IgD-negative memory B cell (primary cell): Measurements from ENCODE around the gene ATAD3A. TPM values are rescaled to one million over a fixed set of nuclear protein-coding genes. Genes with fewer than 3 reads are reported as not detected.
"Not testable (repeated sequence)": the region's sequence is repeated elsewhere in the genome, so short reads cannot be mapped to it uniquely, and the experiment has no call there.

ENCODE experiments used
- H3K27ac Mint-ChIP-seq, 3 donors: one replicate each; pipeline ENCODE4 v1.8.0; 2020 to 2022; ENCODE audit warnings: mild to moderate bottlenecking in 3 of 3, mixed read lengths in 3 of 3, moderate library complexity in 1 of 3
- H3K27me3 Mint-ChIP-seq: one replicate; pipeline ENCODE4 v1.8.0; 2021; ENCODE audit warnings: mixed read lengths
- H3K36me3 Mint-ChIP-seq: one replicate; pipeline ENCODE4 v1.8.0; 2020; ENCODE audit warnings: mild to moderate bottlenecking, mixed read lengths
- H3K4me1 Mint-ChIP-seq, 3 donors: one replicate each; pipeline ENCODE4 v1.8.0; 2020 to 2022; ENCODE audit warnings: mixed read lengths in 3 of 3, mild to moderate bottlenecking in 1 of 3
- H3K4me3 Mint-ChIP-seq, 4 donors: one replicate each; pipeline ENCODE4 v1.8.0; 2020 to 2022; ENCODE audit warnings: mild to moderate bottlenecking in 4 of 4, mixed read lengths in 4 of 4, moderate library complexity in 3 of 4
- H3K9me3 Mint-ChIP-seq, 3 donors: one replicate each; pipeline ENCODE4 v1.8.0; 2020 to 2021; ENCODE audit warnings: mixed read lengths in 3 of 3, mild to moderate bottlenecking in 1 of 3
- polyA plus RNA-seq: library from polyadenylated mRNA; unstranded; fragments of 300-500 nt; fragmentation: Illumina TruSeq; gene quantifications from one replicate; pipeline ENCODE4 v1.2.3, GENCODE V29; 2021

Gene ATAD3A
- polyA plus RNA-seq, 1 donor from 2014 or later = 12.8 TPM

- Mint-ChIP-seq H3K4me1 (peaks cover 0 to 1% (median 0%) of the 10 kb centered on the region in 3 donors), H3K4me3 (no peak overlapping the region), H3K27me3 (no peaks in the 10 kb centered on the region), H3K9me3 (no peaks in the 10 kb centered on the region), H3K27ac (no peak overlapping the region), H3K36me3 (peaks cover 6% of the 10 kb centered on the region)
Observed at GRCh38 chr1:1482856-1483255, 29.1 kb upstream of the ATAD3A start.

GRCh38 chr1:1483714-1484113 lies 28.2 kb upstream of the ATAD3A start:
- Mint-ChIP-seq H3K27me3 (no peaks in the 10 kb centered on the region), H3K4me1 (peaks cover 0 to 1% (median 0%) of the 10 kb centered on the region in 3 donors), H3K9me3 (no peaks in the 10 kb centered on the region), H3K36me3 (peaks cover 6% of the 10 kb centered on the region), H3K27ac (no peak overlapping the region), H3K4me3 (no peak overlapping the region)

GRCh38 chr1:1484976-1485750 lies 26.8 kb upstream of the ATAD3A start:
- H3K4me3 Mint-ChIP-seq, H3K27me3 Mint-ChIP-seq, H3K27ac Mint-ChIP-seq, H3K9me3 Mint-ChIP-seq, H3K36me3 Mint-ChIP-seq, H3K4me1 Mint-ChIP-seq: not testable (repeated sequence)

- not testable (repeated sequence) for H3K27ac Mint-ChIP-seq, H3K27me3 Mint-ChIP-seq, H3K4me3 Mint-ChIP-seq, H3K36me3 Mint-ChIP-seq, H3K4me1 Mint-ChIP-seq, H3K9me3 Mint-ChIP-seq
Observed at GRCh38 chr1:1485755-1486317, 26.1 kb upstream of the ATAD3A start.

- no peak overlapping the region for H3K4me3 Mint-ChIP-seq
- H3K9me3 Mint-ChIP-seq = peaks cover 0 to 2% (median 0%) of the 10 kb centered on the region in 3 donors
- H3K36me3 Mint-ChIP-seq = peaks cover 7% of the 10 kb centered on the region
- no peaks in the 10 kb centered on the region for H3K4me1 Mint-ChIP-seq
- H3K27me3 Mint-ChIP-seq = no peaks in the 10 kb centered on the region
- H3K27ac Mint-ChIP-seq = peak overlapping the region in 1 of 3 donors; percentile 57
Observed at GRCh38 chr1:1487701-1488100, 24.3 kb upstream of the ATAD3A start.

- Mint-ChIP-seq H3K27me3 (no peaks in the 10 kb centered on the region), H3K4me1 (no peaks in the 10 kb centered on the region), H3K27ac (no peak overlapping the region), H3K9me3 (peaks cover 3 to 4% (median 3%) of the 10 kb centered on the region in 3 donors), H3K36me3 (peaks cover 14% of the 10 kb centered on the region), H3K4me3 (no peak overlapping the region)
Observed at GRCh38 chr1:1489231-1489630, 22.7 kb upstream of the ATAD3A start.

GRCh38 chr1:1489861-1490260 lies 22.1 kb upstream of the ATAD3A start:
- Mint-ChIP-seq H3K36me3 (peaks cover 14% of the 10 kb centered on the region), H3K4me3 (no peak overlapping the region), H3K27me3 (no peaks in the 10 kb centered on the region), H3K27ac (no peak overlapping the region), H3K9me3 (peaks cover 3 to 4% (median 3%) of the 10 kb centered on the region in 3 donors), H3K4me1 (no peaks in the 10 kb centered on the region)

GRCh38 chr1:1490633-1491230 lies 21.2 kb upstream of the ATAD3A start:
- H3K4me1 Mint-ChIP-seq = no peaks in the 10 kb centered on the region
- H3K9me3 Mint-ChIP-seq = peaks cover 3 to 4% (median 3%) of the 10 kb centered on the region in 3 donors
- no peak overlapping the region for H3K27ac Mint-ChIP-seq
- H3K36me3 Mint-ChIP-seq = peaks cover 14% of the 10 kb centered on the region
- no peak overlapping the region for H3K4me3 Mint-ChIP-seq
- H3K27me3 Mint-ChIP-seq = no peaks in the 10 kb centered on the region

- no peaks in the 10 kb centered on the region for H3K27me3 Mint-ChIP-seq
- peaks cover 14% of the 10 kb centered on the region for H3K36me3 Mint-ChIP-seq
- no peak overlapping the region for H3K27ac Mint-ChIP-seq
- no peak overlapping the region for H3K4me3 Mint-ChIP-seq
- no peaks in the 10 kb centered on the region for H3K4me1 Mint-ChIP-seq
- peaks cover 3 to 4% (median 3%) of the 10 kb centered on the region in 3 donors for H3K9me3 Mint-ChIP-seq
Observed at GRCh38 chr1:1491601-1492000, 20.4 kb upstream of the ATAD3A start.

GRCh38 chr1:1494311-1494710 lies 17.7 kb upstream of the ATAD3A start:
- H3K36me3 Mint-ChIP-seq = peaks cover 14% of the 10 kb centered on the region
- not testable (repeated sequence) for H3K9me3 Mint-ChIP-seq, H3K27me3 Mint-ChIP-seq, H3K4me3 Mint-ChIP-seq, H3K27ac Mint-ChIP-seq, H3K4me1 Mint-ChIP-seq

GRCh38 chr1:1495461-1495975 lies 16.4 kb upstream of the ATAD3A start:
- H3K4me3 Mint-ChIP-seq, H3K4me1 Mint-ChIP-seq, H3K27ac Mint-ChIP-seq, H3K9me3 Mint-ChIP-seq, H3K27me3 Mint-ChIP-seq: not testable (repeated sequence)
- H3K36me3 Mint-ChIP-seq = peaks cover 14% of the 10 kb centered on the region

- not testable (repeated sequence) for H3K27me3 Mint-ChIP-seq, H3K36me3 Mint-ChIP-seq, H3K9me3 Mint-ChIP-seq
- peak overlapping the region; percentile 90 to 95 (median 95) for H3K27ac Mint-ChIP-seq
- H3K4me1 Mint-ChIP-seq = peaks cover 6 to 15% (median 6%) of the 10 kb centered on the region in 3 donors
- H3K4me3 Mint-ChIP-seq = peak overlapping the region; percentile 87 to 97 (median 92)
Observed at GRCh38 chr1:1504777-1505365, 7.1 kb upstream of the ATAD3A start.

GRCh38 chr1:1505366-1505798 lies 6.6 kb upstream of the ATAD3A start:
- Mint-ChIP-seq H3K4me1 (peaks cover 6 to 15% (median 6%) of the 10 kb centered on the region in 3 donors), H3K27ac (peak overlapping the region; percentile 90 to 95 (median 95)), H3K4me3 (peak overlapping the region; percentile 87 to 97 (median 92))
- H3K36me3 Mint-ChIP-seq, H3K27me3 Mint-ChIP-seq, H3K9me3 Mint-ChIP-seq: not testable (repeated sequence)

GRCh38 chr1:1505801-1506200 lies 6.2 kb upstream of the ATAD3A start:
- not testable (repeated sequence) for H3K9me3 Mint-ChIP-seq, H3K27me3 Mint-ChIP-seq, H3K36me3 Mint-ChIP-seq
- Mint-ChIP-seq H3K4me1 (peaks cover 6 to 16% (median 7%) of the 10 kb centered on the region in 3 donors), H3K4me3 (peak overlapping the region; percentile 87 to 97 (median 92)), H3K27ac (peak overlapping the region; percentile 90 to 95 (median 91))

GRCh38 chr1:1507305-1507704 lies 4.7 kb upstream of the ATAD3A start:
- H3K9me3 Mint-ChIP-seq = no peaks in the 10 kb centered on the region
- H3K27ac Mint-ChIP-seq = peak overlapping the region in 1 of 3 donors; percentile 12
- H3K27me3 Mint-ChIP-seq = no peaks in the 10 kb centered on the region
- peak overlapping the region in 1 of 4 donors; percentile 27 for H3K4me3 Mint-ChIP-seq
- peaks cover 11 to 20% (median 12%) of the 10 kb centered on the region in 3 donors for H3K4me1 Mint-ChIP-seq
- H3K36me3 Mint-ChIP-seq = no peaks in the 10 kb centered on the region
